LHCN-M2 (cell line): Measurements from ENCODE around the gene PPIE. TPM values are rescaled to one million over a fixed set of nuclear protein-coding genes. Genes with fewer than 3 reads are reported as not detected.
A peak's percentile ranks its signal among the peaks of the same experiment; 100 is the strongest.
"Not testable (repeated sequence)": the region's sequence is repeated elsewhere in the genome, so short reads cannot be mapped to it uniquely, and the experiment has no call there.

ENCODE experiments used
- DNase-seq: peaks from one replicate; pipeline ENCODE4 v3.0.0-alpha.2; 2012; ENCODE audit warnings: low read depth
- total RNA-seq: library from RNA; depleted of rRNA; stranded (reverse); fragments of >200 nt; gene quantifications from 2 replicates; pipeline ENCODE4 v1.2.3, GENCODE V29; 2014

The PPIE gene
- total RNA-seq, 1 experiment from 2014 or later, result 40.6 TPM

GRCh38 chr1:39758556-39759435, 20.1 kb downstream of the PPIE start:
- no peak for DNase-seq

- no peak for DNase-seq
Observed at GRCh38 chr1:39759436-39759726, 20.7 kb downstream of the PPIE start.

GRCh38 chr1:39760074-39761008, 21.7 kb downstream of the PPIE start:
- no peak for DNase-seq

GRCh38 chr1:39761016-39761415, 22.3 kb downstream of the PPIE start:
- no peak for DNase-seq

DNA sequence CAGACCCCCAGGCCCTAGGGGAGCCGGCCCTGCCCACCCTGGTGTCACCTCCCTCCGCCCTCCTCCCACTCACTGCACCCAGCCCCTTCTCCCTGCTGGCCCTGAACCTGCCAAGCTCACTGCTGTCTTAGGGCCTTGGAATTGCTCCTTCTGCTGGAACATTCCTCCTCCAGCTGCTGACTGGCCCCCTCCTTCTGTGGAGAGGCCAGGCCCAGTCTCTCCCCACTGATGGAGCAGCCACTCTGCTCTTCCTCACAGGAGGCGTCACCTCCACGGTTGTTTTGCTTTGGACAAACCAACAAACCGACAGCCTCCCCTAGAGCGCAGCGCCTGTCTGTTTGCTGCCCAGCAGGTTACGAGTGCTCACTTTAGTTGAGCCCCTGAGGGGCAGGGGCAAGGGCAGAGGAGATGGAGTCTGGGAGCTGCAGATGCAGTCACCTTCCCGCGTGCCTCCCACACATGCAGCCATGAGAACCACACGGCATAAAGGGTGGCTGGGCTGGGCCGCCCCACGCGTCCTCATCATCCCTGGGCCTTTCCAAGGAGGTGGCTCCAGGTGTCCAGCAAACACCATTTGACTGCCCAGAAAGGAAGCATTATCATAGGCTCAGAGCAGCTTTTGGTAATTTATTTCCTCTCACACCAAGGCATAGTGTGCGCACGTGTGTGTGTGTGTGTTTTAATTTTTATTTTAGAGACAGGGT, 23.0 kb downstream of the PPIE start:
- no peak for DNase-seq

DNA sequence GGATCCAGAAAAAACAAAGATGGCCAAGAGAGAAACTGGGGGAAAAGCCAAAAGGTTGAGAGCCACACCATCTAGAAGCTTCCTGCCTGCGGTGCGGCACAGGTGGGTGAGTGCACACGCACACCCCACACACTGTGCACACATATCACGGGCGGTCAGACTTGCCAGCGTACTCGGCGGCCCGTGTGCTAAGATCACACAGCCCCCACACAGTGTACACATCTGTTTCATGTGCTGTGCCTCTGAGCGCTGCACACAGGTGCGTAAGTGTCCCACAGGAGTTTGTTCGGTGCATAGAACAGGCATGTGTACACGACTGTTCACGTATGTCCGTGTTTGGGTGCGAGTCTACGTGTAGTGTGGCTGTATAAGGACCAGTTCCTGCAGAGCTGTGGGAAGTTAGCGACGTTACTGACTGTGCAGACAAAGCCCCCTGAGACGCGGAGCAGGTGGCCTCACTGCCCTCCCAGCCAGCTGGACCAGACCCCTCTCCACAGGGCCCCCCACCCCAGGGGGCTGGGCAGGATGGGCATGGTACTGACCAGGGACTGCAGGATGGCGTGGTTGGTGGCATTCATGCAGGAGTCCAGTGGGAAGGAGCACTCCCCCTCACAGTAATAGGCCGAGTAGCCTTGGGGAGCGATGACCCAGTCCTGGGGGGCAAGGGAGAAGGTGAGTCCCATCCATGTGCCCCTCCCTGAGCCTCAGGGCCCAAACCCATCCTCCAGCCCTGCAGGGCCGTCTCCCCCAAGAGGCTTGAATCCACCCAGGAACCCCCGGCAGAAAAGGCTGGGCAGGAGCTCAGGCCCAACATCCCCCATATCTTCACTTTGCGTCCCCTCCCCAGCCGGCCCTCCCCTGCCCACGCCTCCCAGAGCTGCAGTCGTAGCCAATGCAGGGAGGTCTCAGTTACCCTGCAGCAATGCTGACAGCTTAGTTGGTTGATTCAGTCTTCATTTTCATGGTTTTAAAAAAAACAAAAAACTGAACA, 24.2 kb downstream of the PPIE start:
- no peak for DNase-seq

DNA sequence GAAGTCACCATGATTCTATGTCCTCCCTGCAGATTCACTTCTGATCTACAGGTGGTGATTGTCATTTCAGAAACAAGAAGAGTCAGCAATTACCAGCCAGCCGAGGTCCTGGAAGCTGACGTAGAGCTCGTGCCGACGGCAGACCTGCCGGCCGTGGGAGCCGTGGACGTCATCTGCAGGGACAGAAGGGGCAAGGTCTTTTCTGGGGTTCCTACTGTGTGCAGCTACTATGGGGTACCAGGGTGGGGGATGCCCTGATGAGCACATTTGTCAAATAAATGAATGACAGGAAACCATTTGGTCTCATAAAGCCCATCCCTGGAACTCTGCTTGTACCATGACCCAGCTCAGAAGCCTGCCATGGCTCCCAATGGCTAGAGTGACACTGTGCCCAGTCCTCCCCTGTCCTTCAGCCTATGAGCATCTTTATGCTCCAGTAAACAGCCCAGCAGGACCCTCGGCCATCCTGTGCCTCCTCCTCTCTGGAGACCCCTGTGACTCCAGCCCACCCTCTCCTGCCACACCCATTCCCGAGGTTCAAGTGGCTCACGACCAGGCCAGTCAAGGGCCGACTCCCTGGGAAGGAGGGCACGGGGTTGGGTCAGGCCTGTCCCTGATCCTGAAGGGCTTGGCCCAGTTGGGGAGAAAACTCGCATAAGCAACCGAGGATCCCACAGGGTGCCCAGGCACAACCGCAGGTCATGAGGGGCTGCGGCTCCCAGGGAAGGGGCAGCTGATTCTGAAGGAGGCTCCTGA, 25.1 kb downstream of the PPIE start:
- DNase-seq, result not testable (repeated sequence)

- not testable (repeated sequence) for DNase-seq
Observed at GRCh38 chr1:39764512-39764911, 25.8 kb downstream of the PPIE start.

- not testable (repeated sequence) for DNase-seq
Observed at GRCh38 chr1:39766466-39766865, 27.8 kb downstream of the PPIE start.

DNA sequence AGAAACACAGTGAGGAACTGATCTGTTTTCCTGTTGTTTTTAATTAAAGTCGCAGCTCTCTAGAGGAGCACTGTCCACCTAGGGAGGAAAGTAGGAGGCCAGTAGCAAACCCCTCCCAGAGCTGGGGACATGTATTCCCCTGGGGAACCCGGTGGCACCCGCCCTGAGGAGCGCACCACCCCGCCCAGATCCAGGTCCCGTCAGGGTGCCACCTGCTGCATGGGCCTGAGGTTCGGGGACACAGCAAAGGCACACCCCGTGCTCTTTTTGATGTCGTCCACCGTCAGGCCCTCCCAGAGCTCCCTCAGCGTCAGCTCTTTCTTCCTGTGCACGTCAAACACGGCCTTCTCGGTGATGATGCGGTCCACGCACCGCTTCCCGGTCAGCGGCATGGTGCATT, 30.8 kb downstream of the PPIE start:
- DNase-seq, result not testable (repeated sequence)

- DNase-seq, result not testable (repeated sequence)
Observed at GRCh38 chr1:39770100-39771021, 31.7 kb downstream of the PPIE start.

- not testable (repeated sequence) for DNase-seq
Observed at GRCh38 chr1:39771022-39771532, 32.4 kb downstream of the PPIE start, which contains the start of gene OXCT2. Gene OXCT2 (minus strand): TSS chr1:39771348. CDS start chr1:39771255, 93 bp downstream.

GRCh38 chr1:39773369-39773979, 34.8 kb downstream of the PPIE start:
- DNase-seq, result not testable (repeated sequence)

- not testable (repeated sequence) for DNase-seq
Observed at GRCh38 chr1:39775141-39775540, 36.5 kb downstream of the PPIE start.

GRCh38 chr1:39775676-39776399, 37.2 kb downstream of the PPIE start:
- not testable (repeated sequence) for DNase-seq

DNA sequence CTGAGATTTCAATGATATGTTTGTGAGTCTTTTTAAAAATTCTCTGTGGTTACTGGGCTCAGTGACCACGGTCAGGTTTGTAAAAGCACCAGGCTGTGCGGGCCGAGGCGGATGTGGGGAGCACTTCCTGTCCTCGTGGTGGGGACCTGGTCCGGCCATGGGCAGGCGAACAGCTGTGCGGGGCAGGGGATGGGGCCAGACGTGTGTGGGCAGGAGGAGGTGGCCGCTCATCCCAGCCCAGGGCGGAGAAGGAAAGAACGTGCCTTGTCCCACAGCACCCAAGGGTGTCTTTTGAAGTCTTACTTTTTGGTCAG, 37.7 kb downstream of the PPIE start:
- DNase-seq, result peak; percentile 80

DNA sequence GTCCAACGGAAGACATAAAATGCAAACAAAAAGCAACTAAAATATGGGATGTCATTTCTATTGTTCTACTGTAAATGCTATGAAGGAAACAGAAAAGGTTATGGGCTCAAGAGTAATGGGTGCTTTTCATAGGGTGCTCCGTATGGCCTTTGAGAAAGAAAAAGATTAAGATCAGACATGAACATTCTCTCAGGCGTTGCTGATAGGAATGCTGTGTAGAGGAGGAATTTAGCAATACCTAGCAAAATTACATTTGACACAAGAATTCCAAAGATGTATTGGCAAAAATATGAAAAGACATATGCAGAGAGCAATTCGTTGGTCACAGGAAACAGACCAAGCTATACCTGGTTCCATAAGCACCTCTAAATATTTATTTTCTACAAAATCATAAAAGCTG, 38.2 kb downstream of the PPIE start:
- no peak for DNase-seq
